ENCODE data around the gene CASQ1. TPM values are rescaled to one million over a fixed set of nuclear protein-coding genes. Genes with fewer than 3 reads are reported as not detected.

Gene CASQ1
- total RNA-seq, 2 experiments from 2014 or later = not detected

DNA sequence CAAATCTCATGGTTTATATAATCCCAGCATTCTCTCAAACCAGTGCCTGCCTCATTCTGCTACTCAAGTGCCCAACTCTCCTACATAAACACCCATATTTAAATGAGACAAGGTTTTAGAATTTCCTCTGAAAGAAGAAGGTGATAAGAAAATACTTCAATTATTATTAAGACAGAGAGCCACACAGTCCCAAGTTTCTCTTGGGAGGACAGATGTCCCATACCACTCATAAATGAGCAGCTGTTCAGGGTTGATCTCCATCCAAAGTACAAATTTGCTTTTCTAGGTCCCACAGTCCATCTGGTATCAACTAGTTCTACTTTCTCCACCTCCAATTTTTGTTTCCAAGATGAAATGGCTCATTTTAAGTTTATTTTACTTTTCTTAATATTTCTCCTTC, 60.6 kb downstream of the CASQ1 start:
- H3K4me1 Mint-ChIP-seq = peaks cover 9% of the 10 kb centered on the region
- intact Hi-C loops (cut with DNase I, micrococcal nuclease) = no loop called here
- no peak overlapping the region for H3K4me3 Mint-ChIP-seq
- ATAC-seq (no peak), DNase-seq (no peak)
- no peaks in the 10 kb centered on the region for H3K27me3 Mint-ChIP-seq
- CTCF ChIA-PET = interaction anchor here (0.7 to 2.8 kb wide), 15 partner anchors 8 to 165 kb away, joined by 3 to 39 read pairs (median 6); partner anchors contain the start of gene DCAF8
- peaks cover 20% of the 10 kb centered on the region for H3K36me3 Mint-ChIP-seq (ENCODE audit: low read depth)
- no peaks in the 10 kb centered on the region for H3K9me3 Mint-ChIP-seq (ENCODE audit: low read depth)
- POLR2A ChIA-PET = no interaction called here
- H3K27ac Mint-ChIP-seq = no peak overlapping the region

Other genes with a start within 250 kb of the CASQ1 start
- gene IGSF9, start 245.0 kb upstream of the CASQ1 start, total RNA-seq = under 1 TPM in 1 of 2 experiments, not detected in 1; 0.07 TPM
- gene SLAMF9, start 236.3 kb upstream of the CASQ1 start, total RNA-seq = not detected
- gene PIGM, start 158.6 kb upstream of the CASQ1 start, total RNA-seq = 1 to 10 TPM; 4.3 to 4.7 TPM
- gene KCNJ10, start 120.4 kb upstream of the CASQ1 start, total RNA-seq = under 1 TPM; 0.11 TPM
- under 1 TPM; 0.04 to 0.05 TPM for gene KCNJ9, start 109.0 kb upstream of the CASQ1 start, total RNA-seq
- 10 to 100 TPM; 29.2 to 33.8 TPM for gene IGSF8, start 92.0 kb upstream of the CASQ1 start, total RNA-seq
- gene ATP1A2, start 74.8 kb upstream of the CASQ1 start, total RNA-seq = not detected
- gene ATP1A4, start 39.0 kb upstream of the CASQ1 start, total RNA-seq = not detected
- gene PEA15, start 14.8 kb downstream of the CASQ1 start, total RNA-seq = 10 to 100 TPM; 42.5 to 63.4 TPM
- gene DCAF8, start 72.0 kb downstream of the CASQ1 start, total RNA-seq = 100 to 1,000 TPM; 116 to 135 TPM
- gene PEX19, start 94.6 kb downstream of the CASQ1 start, total RNA-seq = 10 to 100 TPM; 49.2 to 55.8 TPM
- gene COPA, start 152.7 kb downstream of the CASQ1 start, total RNA-seq = 100 to 1,000 TPM; 125 to 148 TPM
- gene NCSTN, start 152.8 kb downstream of the CASQ1 start, total RNA-seq = 10 to 100 TPM; 47.0 to 51.5 TPM
- under 1 TPM; 0.32 to 0.42 TPM for gene NHLH1, start 176.5 kb downstream of the CASQ1 start, total RNA-seq
- under 1 TPM; 0.09 to 0.12 TPM for gene VANGL2, start 210.0 kb downstream of the CASQ1 start, total RNA-seq